Small intestine (tissue), 16 donors: ENCODE measurements around the gene CT45A5. TPM values are rescaled to one million over a fixed set of nuclear protein-coding genes. Genes with fewer than 3 reads are reported as not detected.
"Not testable (repeated sequence)": the region's sequence is repeated elsewhere in the genome, so short reads cannot be mapped to it uniquely, and the experiment has no call there.

Experiments
- DNase-seq, 2 donors: peaks; one replicate each; pipeline versions ENCODE4 v3.0.0 to v3.0.0-alpha.2; 2013
- FAIRE-seq: peaks from 2 replicates; lab custom pipeline; 2012; peaks lifted over from hg19 to GRCh38; lab: Jason Lieb, UNC
- H3K27ac ChIP-seq, 3 donors: one replicate each; pipeline ENCODE4 v1.5.1; 2013; ENCODE audit warnings: low read length in 2 of 3, mild to moderate bottlenecking in 2 of 3, control low read depth in 1 of 3, inconsistent platforms in 1 of 3, low read depth in 1 of 3, moderate library complexity in 1 of 3
- H3K27me3 ChIP-seq, 3 donors: one replicate each; pipeline ENCODE4 v1.6.1; 2013; ENCODE audit warnings: low read length in 3 of 3, inconsistent platforms in 1 of 3; ENCODE audit not compliant: control insufficient read depth in 3 of 3, insufficient read depth in 3 of 3
- H3K36me3 ChIP-seq, 3 donors: one replicate each; pipeline ENCODE4 v1.6.1; 2013; ENCODE audit warnings: low read length in 3 of 3, inconsistent platforms in 1 of 3, low read depth in 1 of 3, mild to moderate bottlenecking in 1 of 3, moderate library complexity in 1 of 3; ENCODE audit not compliant: control insufficient read depth in 3 of 3, insufficient read depth in 2 of 3
- H3K4me1 ChIP-seq, 3 donors: one replicate each; pipeline ENCODE4 v1.6.1; 2013; ENCODE audit warnings: low read length in 2 of 3, inconsistent platforms in 1 of 3, low read depth in 1 of 3, mild to moderate bottlenecking in 1 of 3, moderate library complexity in 1 of 3; ENCODE audit not compliant: control insufficient read depth in 3 of 3, insufficient read depth in 2 of 3
- H3K4me3 ChIP-seq, 3 donors: one replicate each; pipeline ENCODE4 v1.5.1; 2013; ENCODE audit warnings: low read length in 3 of 3, control low read depth in 1 of 3, inconsistent platforms in 1 of 3, low read depth in 1 of 3, mild to moderate bottlenecking in 1 of 3, moderate library complexity in 1 of 3
- H3K9me3 ChIP-seq, 2 donors: one replicate each; pipeline ENCODE4 v1.6.1; 2013; ENCODE audit warnings: low read depth in 1 of 2, low read length in 1 of 2; ENCODE audit not compliant: control insufficient read depth in 2 of 2, insufficient read depth in 1 of 2
- WGBS, 3 donors: extraction: QIAGEN DNeasy Blood & Tissue Kit; methylation state at CpG; one replicate each; pipeline ENCODE4 v1.1.7; 2013; 5-methylcytosine and 5-hydroxymethylcytosine counted together
- long read RNA-seq, 10 donors: transcript quantifications; one replicate each; lab custom pipeline, GENCODE V29; 2026
- polyA plus RNA-seq, 4 donors: library from polyadenylated mRNA; stranded (reverse) in 3 of 4; unstranded in 1 of 4; fragments of 200-250 nt in 3 of 4; fragments of 120-200 nt in 1 of 4; gene quantifications; one replicate each; pipeline versions ENCODE4 v1.2.1 to v1.2.3, GENCODE V29; 2013
- donor health status: healthy with polysubstance abuse.
- donor health status: control.
- donor health status: control.
- donor health status: Bipolar disorder and iron deficiency.
- donor health status: healthy.

The CT45A5 gene
- not detected for polyA plus RNA-seq
- long read RNA-seq, donor 1 = 0 reads
- long read RNA-seq, donor 2 = 0 reads
- long read RNA-seq, donor 3 = 0 reads
- long read RNA-seq, donor 4 = 0 reads
- long read RNA-seq, donor 5 = 0 reads
- long read RNA-seq, donor 6 = 0 reads
- long read RNA-seq, donor 7 = 0 reads
- long read RNA-seq, donor 8 = 0 reads
- long read RNA-seq, donor 9 = 0 reads
- long read RNA-seq, donor 10 = 0 reads

- H3K27me3 ChIP-seq, H3K4me1 ChIP-seq, H3K9me3 ChIP-seq, H3K36me3 ChIP-seq, DNase-seq, FAIRE-seq, H3K27ac ChIP-seq, H3K4me3 ChIP-seq: not testable (repeated sequence)
- no CpG with 5 or more reads among the region's 16 CpGs for WGBS, 3 donors
Observed at GRCh38 chrX:135785403-135785802, at the start of gene CT45A5. Gene CT45A5 (minus strand): TSS chrX:135785503. CDS start chrX:135781729, 3,774 bp downstream.

- not testable (repeated sequence) for H3K4me3 ChIP-seq, H3K4me1 ChIP-seq, H3K36me3 ChIP-seq, H3K27ac ChIP-seq, H3K9me3 ChIP-seq, H3K27me3 ChIP-seq, FAIRE-seq, DNase-seq
- no CpG with 5 or more reads among the region's 17 CpGs for WGBS, 3 donors
Observed at GRCh38 chrX:135819912-135820311, 34.6 kb upstream of the CT45A5 start, which contains the start of gene CT45A2. Gene CT45A2 (minus strand): TSS chrX:135820012. CDS start chrX:135816265, 3,747 bp downstream.

DNA sequence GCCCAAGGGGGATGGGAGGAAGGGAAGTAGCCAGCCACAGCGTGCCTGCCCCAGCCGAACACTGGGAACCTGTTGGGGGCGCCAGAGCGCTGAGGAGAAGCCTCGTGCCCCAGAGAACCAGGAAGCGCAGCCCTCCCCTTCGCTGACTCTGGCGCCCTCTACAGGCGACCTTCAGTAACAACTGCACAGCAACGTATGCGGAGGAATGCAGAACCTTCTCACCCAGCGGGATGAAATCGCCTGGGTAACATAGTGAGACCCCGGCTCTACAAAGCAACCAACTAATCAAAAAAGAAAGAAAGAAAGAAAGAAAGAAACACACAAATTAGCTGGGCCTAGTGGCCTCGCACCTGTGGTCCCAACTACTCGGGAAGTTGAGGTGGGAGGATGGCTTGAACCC lies 17.4 kb upstream of the CT45A5 start, which contains the start of gene CT45A6:
CT45A6 (minus strand) TSS at position 101 of the 400 bp plus-strand sequence. CDS start 3,794 bp downstream, outside the sequence.
- WGBS, 3 donors = no CpG with 5 or more reads among the region's 16 CpGs
- not testable (repeated sequence) for FAIRE-seq, H3K4me3 ChIP-seq, H3K27ac ChIP-seq, DNase-seq, H3K36me3 ChIP-seq, H3K27me3 ChIP-seq, H3K4me1 ChIP-seq, H3K9me3 ChIP-seq

DNA sequence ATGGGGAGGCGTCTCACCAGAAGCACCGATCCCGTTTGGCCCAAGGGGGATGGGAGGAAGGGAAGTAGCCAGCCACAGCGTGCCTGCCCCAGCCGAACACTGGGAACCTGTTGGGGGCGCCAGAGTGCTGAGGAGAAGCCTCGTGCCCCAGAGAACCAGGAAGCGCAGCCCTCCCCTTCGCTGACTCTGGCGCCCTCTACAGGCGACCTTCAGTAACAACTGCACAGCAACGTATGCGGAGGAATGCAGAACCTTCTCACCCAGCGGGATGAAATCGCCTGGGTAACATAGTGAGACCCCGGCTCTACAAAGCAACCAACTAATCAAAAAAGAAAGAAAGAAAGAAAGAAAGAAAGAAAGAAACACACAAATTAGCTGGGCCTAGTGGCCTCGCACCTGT lies 17.2 kb downstream of the CT45A5 start, which contains the start of gene CT45A3:
CT45A3 (minus strand) TSS at position 101 of the 400 bp plus-strand sequence. CDS start 3,747 bp downstream, outside the sequence.
- WGBS, 3 donors = no CpG with 5 or more reads among the region's 17 CpGs
- FAIRE-seq, H3K36me3 ChIP-seq, H3K27ac ChIP-seq, H3K4me3 ChIP-seq, H3K4me1 ChIP-seq, DNase-seq, H3K9me3 ChIP-seq, H3K27me3 ChIP-seq: not testable (repeated sequence)

GRCh38 chrX:135744739-135745138 lies 40.6 kb downstream of the CT45A5 start:
- WGBS, 3 donors = 86 to 95% (median 89%) methylated on average over 3 of the region's 4 CpGs
- FAIRE-seq, DNase-seq: not testable (repeated sequence)

DNA sequence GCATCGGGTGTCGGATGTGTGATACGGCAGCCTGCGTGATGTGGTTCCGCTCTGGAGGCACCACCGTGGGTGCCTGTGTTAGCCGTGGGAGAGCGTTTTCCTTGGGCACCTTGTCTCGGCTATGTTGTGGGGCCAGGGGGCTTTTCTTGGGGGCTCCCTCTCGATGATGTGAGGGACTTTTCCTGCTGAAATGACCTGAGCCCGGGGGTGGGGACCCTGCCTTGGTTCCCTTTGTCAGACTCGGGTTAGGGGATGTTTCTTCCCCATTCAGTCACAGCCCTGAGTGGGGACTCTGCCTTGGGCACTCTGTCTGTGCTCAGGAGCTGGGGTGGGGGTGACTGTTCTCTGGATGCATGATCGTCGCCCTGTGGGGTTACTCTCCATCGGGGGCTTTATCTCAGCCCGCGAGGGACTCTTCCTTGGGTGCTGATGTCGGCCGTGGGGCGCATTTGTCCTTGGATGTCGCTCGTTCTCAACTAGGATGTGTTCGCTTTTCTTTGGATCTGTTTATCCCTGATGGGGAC lies 44.0 kb downstream of the CT45A5 start:
- DNase-seq = no peak
- WGBS, 3 donors = 85 to 93% (median 93%) methylated on average over 19 to 23 of the region's 23 CpGs
- H3K27ac ChIP-seq = no peak overlapping the region

More at GRCh38 chrX:135744739-135745138, 40.6 kb downstream of the CT45A5 start:
- H3K36me3 ChIP-seq, H3K27me3 ChIP-seq, H3K9me3 ChIP-seq, H3K4me1 ChIP-seq, H3K4me3 ChIP-seq, H3K27ac ChIP-seq: not testable (repeated sequence)

DNA sequence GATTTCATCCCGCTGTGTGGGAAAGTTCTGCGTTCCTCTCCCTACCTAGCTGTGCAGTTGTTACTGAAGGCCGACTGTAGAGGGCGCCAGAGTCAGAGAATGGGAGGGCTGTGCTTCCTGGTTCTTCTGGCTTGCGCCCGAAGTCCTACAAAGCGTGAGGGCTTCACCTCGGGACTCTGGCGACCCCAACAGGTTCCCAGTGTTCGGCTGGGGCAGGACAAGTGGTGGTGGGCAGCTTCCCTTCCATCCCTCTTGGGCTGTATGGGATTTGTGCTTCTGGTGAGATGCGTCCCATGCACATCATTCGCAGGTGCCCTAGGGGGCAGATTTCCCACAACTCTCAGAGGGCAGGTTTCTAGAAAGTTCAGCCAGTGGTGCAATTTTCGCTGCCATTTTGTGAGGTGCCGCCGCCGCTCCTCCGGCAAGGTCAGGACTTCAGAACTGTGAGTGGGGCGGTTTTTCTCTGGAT lies 44.6 kb downstream of the CT45A5 start:
- DNase-seq (peak in 1 of 2 donors; percentile 0), FAIRE-seq (no peak)
- H3K27me3 ChIP-seq = no peaks in the 10 kb centered on the region
- 54 to 73% (median 65%) methylated on average over 14 to 18 of the region's 18 CpGs for WGBS, 3 donors
- no peaks in the 10 kb centered on the region for H3K9me3 ChIP-seq
- no peak overlapping the region for H3K27ac ChIP-seq
- H3K4me3 ChIP-seq = no peak overlapping the region
- no peaks in the 10 kb centered on the region for H3K36me3 ChIP-seq
- no peaks in the 10 kb centered on the region for H3K4me1 ChIP-seq

More for the DNA sequence above, 44.0 kb downstream of the CT45A5 start:
- no peak overlapping the region for H3K4me3 ChIP-seq
- no peaks in the 10 kb centered on the region for H3K9me3 ChIP-seq
- H3K4me1 ChIP-seq = no peaks in the 10 kb centered on the region
- no peaks in the 10 kb centered on the region for H3K27me3 ChIP-seq
- no peak for FAIRE-seq
- H3K36me3 ChIP-seq = no peaks in the 10 kb centered on the region

GRCh38 chrX:135737366-135738071 lies 47.8 kb downstream of the CT45A5 start:
- WGBS, 3 donors = 37 to 48% (median 42%) methylated on average over 4 of the region's 4 CpGs
- Histone ChIP-seq H3K4me3 (no peak overlapping the region), H3K36me3 (no peaks in the 10 kb centered on the region), H3K27ac (no peak overlapping the region), H3K9me3 (no peaks in the 10 kb centered on the region), H3K27me3 (no peaks in the 10 kb centered on the region), H3K4me1 (no peaks in the 10 kb centered on the region)
- DNase-seq = no peak
- no peak for FAIRE-seq
